ENCODE results near the gene KCNH3.

DNA sequence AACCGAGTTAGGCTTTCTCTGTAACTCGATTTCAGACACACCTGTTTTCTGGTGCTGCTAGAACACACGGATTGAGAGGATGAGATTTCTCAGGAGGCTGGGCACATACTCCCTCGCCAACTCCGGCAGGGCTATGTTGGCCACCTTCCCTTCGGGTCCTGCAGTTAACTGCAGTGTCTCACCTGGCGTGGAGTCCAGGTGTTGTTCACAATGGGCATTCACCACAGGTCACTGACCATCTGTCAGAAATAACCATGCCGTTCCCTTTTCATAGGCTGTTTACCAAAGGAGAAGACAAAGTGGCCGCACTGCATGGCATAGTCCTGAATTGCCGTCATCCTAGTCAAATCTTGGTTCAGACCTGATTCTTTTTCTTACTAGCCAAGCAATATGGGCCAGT is 5.5 kb upstream of the KCNH3 start:
- TF ChIP-seq POLR2AphosphoS5 (IDR thresholded peaks at IDR 0.05; ENCODE audit: low read depth, low read length) (no peak), TAF1 (IDR thresholded peaks at IDR 0.05; ENCODE audit: borderline replicate concordance, insufficient read depth, low read length) (no peak)

Measured in PFSK-1 (cell line).